Esophagus muscularis mucosa (tissue), 3 donors: ENCODE data around the gene TRERF1.

Experiments
- POLR2A ChIP-seq: fragments of 450-650 bp; IDR thresholded peaks from one replicate; pipeline ENCODE4 v1.6.1; 2017; ENCODE audit warnings: antibody characterized with exemption, moderate library complexity, mild to moderate bottlenecking, low read depth
- TF ChIP-seq, protein P1 (sequence below), 3 experiments: fragments of 200-600 bp in 2 of 3; fragments of 450-650 bp in 1 of 3; sonication (generic) in 2 of 3; IDR thresholded peaks; one replicate each; pipeline ENCODE4 v1.5.1; 2017 to 2019; ENCODE audit warnings: antibody characterized with exemption in 3 of 3, mild to moderate bottlenecking in 2 of 3, moderate library complexity in 1 of 3

DNA sequence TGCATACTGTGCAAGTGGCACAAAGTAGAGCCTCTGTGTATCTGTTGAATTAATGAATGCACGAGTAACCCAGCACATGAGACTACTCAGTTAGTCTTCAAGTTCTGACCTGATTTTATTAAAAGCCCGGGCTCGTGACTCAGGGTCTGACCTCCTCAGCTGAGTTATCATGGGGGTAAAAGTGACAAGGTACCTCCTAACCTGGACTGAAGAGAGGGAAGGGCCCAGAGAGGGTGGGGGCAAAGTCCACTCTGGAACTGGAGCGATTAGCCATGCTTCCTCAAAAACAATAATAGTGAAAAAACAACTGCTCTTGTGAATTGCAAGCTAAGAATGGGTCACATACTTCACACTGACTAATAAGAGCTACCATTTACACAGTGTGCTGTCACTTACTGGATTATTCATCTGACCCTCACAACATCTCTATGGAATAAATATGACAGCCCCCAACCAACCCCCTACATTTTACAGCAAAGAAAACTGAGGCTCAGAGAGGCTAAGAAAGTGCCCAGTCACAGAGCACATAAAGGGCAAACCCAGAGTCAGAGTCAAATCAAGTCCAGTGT, 26.7 kb downstream of the TRERF1 start:
- TF ChIP-seq, protein P1, sequence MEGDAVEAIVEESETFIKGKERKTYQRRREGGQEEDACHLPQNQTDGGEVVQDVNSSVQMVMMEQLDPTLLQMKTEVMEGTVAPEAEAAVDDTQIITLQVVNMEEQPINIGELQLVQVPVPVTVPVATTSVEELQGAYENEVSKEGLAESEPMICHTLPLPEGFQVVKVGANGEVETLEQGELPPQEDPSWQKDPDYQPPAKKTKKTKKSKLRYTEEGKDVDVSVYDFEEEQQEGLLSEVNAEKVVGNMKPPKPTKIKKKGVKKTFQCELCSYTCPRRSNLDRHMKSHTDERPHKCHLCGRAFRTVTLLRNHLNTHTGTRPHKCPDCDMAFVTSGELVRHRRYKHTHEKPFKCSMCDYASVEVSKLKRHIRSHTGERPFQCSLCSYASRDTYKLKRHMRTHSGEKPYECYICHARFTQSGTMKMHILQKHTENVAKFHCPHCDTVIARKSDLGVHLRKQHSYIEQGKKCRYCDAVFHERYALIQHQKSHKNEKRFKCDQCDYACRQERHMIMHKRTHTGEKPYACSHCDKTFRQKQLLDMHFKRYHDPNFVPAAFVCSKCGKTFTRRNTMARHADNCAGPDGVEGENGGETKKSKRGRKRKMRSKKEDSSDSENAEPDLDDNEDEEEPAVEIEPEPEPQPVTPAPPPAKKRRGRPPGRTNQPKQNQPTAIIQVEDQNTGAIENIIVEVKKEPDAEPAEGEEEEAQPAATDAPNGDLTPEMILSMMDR (IDR thresholded peaks at IDR 0.05): no peak
- TF ChIP-seq POLR2A: no peak
